ENCODE results near the gene TNFAIP8. TPM values are rescaled to one million over a fixed set of nuclear protein-coding genes. Genes with fewer than 3 reads are reported as not detected.

TNFAIP8 gene
- total RNA-seq, 2 donors from 2014 or later, result 29.6 to 39.5 TPM

GRCh38 chr5:119353213-119353612 is 2.6 kb upstream of the TNFAIP8 start:
- no peak overlapping the region for H3K9ac ChIP-seq (ENCODE audit: extremely low read depth, low read length, poor library complexity, severe bottlenecking)
- H3K27me3 ChIP-seq (ENCODE audit: control insufficient read depth, insufficient read depth, low read length, poor library complexity, severe bottlenecking), result no peaks in the 10 kb centered on the region
- no peak for DNase-seq
- no peaks in the 10 kb centered on the region for H3K9me3 ChIP-seq (ENCODE audit: control insufficient read depth, low read length)
- Mint-ChIP-seq H3K9me3 (no peaks in the 10 kb centered on the region), H3K27me3 (ENCODE audit: insufficient read depth) (peaks cover 16% of the 10 kb centered on the region), H3K36me3 (ENCODE audit: low read depth) (peaks cover 2% of the 10 kb centered on the region), H3K4me1 (peaks cover 55% of the 10 kb centered on the region), H3K4me3 (no peak overlapping the region), H3K27ac (no peak overlapping the region)
- H3K4me3 ChIP-seq (ENCODE audit: low read length), result no peak overlapping the region
- H3K27ac ChIP-seq (ENCODE audit: low read depth, low read length), result no peak overlapping the region
- 40 to 57% methylated on average over 1 to 2 of the region's 2 CpGs for WGBS, 2 experiments (ENCODE audit: insufficient coverage in 1 of 2, insufficient read length in 1 of 2)
- peaks cover 14% of the 10 kb centered on the region for H3K4me1 ChIP-seq (ENCODE audit: control insufficient read depth, insufficient read depth, low read length)
- TF ChIP-seq CTCF (conservative IDR thresholded peaks at IDR 0.05), result no peak
- H3K36me3 ChIP-seq (ENCODE audit: control insufficient read depth, insufficient read depth, low read length), result no peaks in the 10 kb centered on the region

GRCh38 chr5:119353686-119354366 is 2.0 kb upstream of the TNFAIP8 start:
- Histone ChIP-seq H3K9me3 (ENCODE audit: control insufficient read depth, low read length) (no peaks in the 10 kb centered on the region), H3K27ac (ENCODE audit: low read depth, low read length) (no peak overlapping the region), H3K36me3 (ENCODE audit: control insufficient read depth, insufficient read depth, low read length) (no peaks in the 10 kb centered on the region), H3K4me3 (ENCODE audit: low read length) (no peak overlapping the region), H3K9ac (ENCODE audit: extremely low read depth, low read length, poor library complexity, severe bottlenecking) (no peak overlapping the region), H3K4me1 (ENCODE audit: control insufficient read depth, insufficient read depth, low read length) (peaks cover 13% of the 10 kb centered on the region), H3K27me3 (ENCODE audit: control insufficient read depth, insufficient read depth, low read length, poor library complexity, severe bottlenecking) (no peaks in the 10 kb centered on the region)
- 96 to 97% methylated on average over 3 to 5 of the region's 5 CpGs for WGBS, 2 experiments (ENCODE audit: insufficient coverage in 1 of 2, insufficient read length in 1 of 2)
- H3K36me3 Mint-ChIP-seq (ENCODE audit: low read depth), result peaks cover 2% of the 10 kb centered on the region
- no peak for DNase-seq
- H3K4me3 Mint-ChIP-seq, result no peak overlapping the region
- H3K4me1 Mint-ChIP-seq, result peaks cover 56% of the 10 kb centered on the region
- H3K9me3 Mint-ChIP-seq, result no peaks in the 10 kb centered on the region
- TF ChIP-seq CTCF (conservative IDR thresholded peaks at IDR 0.05), result no peak
- no peak overlapping the region for H3K27ac Mint-ChIP-seq
- H3K27me3 Mint-ChIP-seq (ENCODE audit: insufficient read depth), result peaks cover 16% of the 10 kb centered on the region

- Histone ChIP-seq H3K27ac (ENCODE audit: low read depth, low read length) (no peak overlapping the region), H3K27me3 (ENCODE audit: control insufficient read depth, insufficient read depth, low read length, poor library complexity, severe bottlenecking) (no peaks in the 10 kb centered on the region), H3K4me1 (ENCODE audit: control insufficient read depth, insufficient read depth, low read length) (peaks cover 13% of the 10 kb centered on the region), H3K9ac (ENCODE audit: extremely low read depth, low read length, poor library complexity, severe bottlenecking) (peak overlapping the region; percentile 8), H3K4me3 (ENCODE audit: low read length) (peak overlapping the region; percentile 83), H3K9me3 (ENCODE audit: control insufficient read depth, low read length) (no peaks in the 10 kb centered on the region), H3K36me3 (ENCODE audit: control insufficient read depth, insufficient read depth, low read length) (no peaks in the 10 kb centered on the region)
- no peaks in the 10 kb centered on the region for H3K9me3 Mint-ChIP-seq
- peaks cover 57% of the 10 kb centered on the region for H3K4me1 Mint-ChIP-seq
- no peaks in the 10 kb centered on the region for H3K36me3 Mint-ChIP-seq (ENCODE audit: low read depth)
- 90 to 99% methylated on average over 7 to 10 of the region's 10 CpGs for WGBS, 2 experiments (ENCODE audit: insufficient coverage in 1 of 2, insufficient read length in 1 of 2)
- H3K27me3 Mint-ChIP-seq (ENCODE audit: insufficient read depth), result peaks cover 16% of the 10 kb centered on the region
- no peak for TF ChIP-seq CTCF (conservative IDR thresholded peaks at IDR 0.05)
- DNase-seq, result no peak
- peak overlapping the region; percentile 72 for H3K4me3 Mint-ChIP-seq
- no peak overlapping the region for H3K27ac Mint-ChIP-seq
Observed at GRCh38 chr5:119354537-119355243, 1.1 kb upstream of the TNFAIP8 start.
